Calu3 (cell line): ENCODE data around the gene LSG1. TPM values are rescaled to one million over a fixed set of nuclear protein-coding genes. Genes with fewer than 3 reads are reported as not detected.

Source experiments
- BruUV-seq: library from RNA; stranded (reverse); fragments of 400-500 nt; replicated peaks from 2 replicates; lab custom pipeline; 2021; lab: Mats Ljungman, UMichigan
- CTCF ChIA-PET: fragments of 300-600 bp; sonication (Branson Sonifier 250); formaldehyde crosslinking; loops from one replicate; lab custom pipeline; 2022; ENCODE audit warnings: antibody characterized with exemption; lab: Charles Lee
- DNase-seq: peaks from one replicate; pipeline ENCODE4 v3.0.0; 2022
- H3K27ac Mint-ChIP-seq: one replicate; pipeline ENCODE4 v1.8.0; 2022; ENCODE audit warnings: mixed read lengths; ENCODE audit not compliant: unreplicated experiment
- H3K27me3 Mint-ChIP-seq: one replicate; pipeline ENCODE4 v1.8.0; 2022; ENCODE audit warnings: mixed read lengths; ENCODE audit not compliant: unreplicated experiment
- H3K36me3 Mint-ChIP-seq: one replicate; pipeline ENCODE4 v1.8.0; 2022; ENCODE audit warnings: mild to moderate bottlenecking, moderate library complexity, mixed read lengths; ENCODE audit not compliant: insufficient read depth, unreplicated experiment
- H3K4me1 Mint-ChIP-seq: one replicate; pipeline ENCODE4 v1.8.0; 2022; ENCODE audit warnings: mild to moderate bottlenecking, low read depth, mixed read lengths; ENCODE audit not compliant: unreplicated experiment
- H3K4me3 Mint-ChIP-seq: one replicate; pipeline ENCODE4 v1.8.0; 2022; ENCODE audit warnings: mild to moderate bottlenecking, low read depth, moderate library complexity, mixed read lengths; ENCODE audit not compliant: unreplicated experiment
- H3K9me3 Mint-ChIP-seq: one replicate; pipeline ENCODE4 v1.8.0; 2022; ENCODE audit warnings: low read depth, mixed read lengths; ENCODE audit not compliant: unreplicated experiment
- CTCF ChIP-seq: fragments of 200-600 bp; IDR thresholded peaks from one replicate; pipeline ENCODE4 v1.8.0; 2022; ENCODE audit warnings: antibody characterized with exemption; ENCODE audit not compliant: unreplicated experiment
- intact Hi-C: fragments of 100-400 bp; cut with micrococcal nuclease; formaldehyde crosslinking; loops from one replicate; pipeline ENCODE4 v1.10.0; 2022; ENCODE audit not compliant: unreplicated experiment
- total RNA-seq: library from RNA; stranded (reverse); gene quantifications from 2 replicates; pipeline ENCODE4 v1.2.3, GENCODE V29; 2022

Gene LSG1
- total RNA-seq, 1 experiment from 2014 or later = 86.3 TPM

DNA sequence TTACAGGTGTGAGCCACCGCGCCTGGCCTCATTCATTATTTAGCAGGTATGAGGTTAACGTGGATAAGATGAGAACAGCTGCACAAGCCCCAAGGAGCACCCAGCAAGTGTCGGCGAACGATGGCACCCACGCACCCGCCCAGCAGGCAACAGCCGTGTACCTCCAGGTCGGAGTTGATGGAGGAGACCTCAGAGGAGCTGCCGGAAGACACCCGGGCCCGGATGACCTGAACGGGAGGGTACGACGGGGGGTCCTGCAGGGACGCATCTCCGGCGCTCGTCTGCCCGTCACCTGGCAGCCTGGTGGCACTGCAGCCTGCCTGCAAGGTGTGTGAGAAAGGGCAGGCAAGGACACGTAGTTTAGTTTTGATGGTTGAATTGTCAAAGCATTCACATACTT lies 67.9 kb downstream of the LSG1 start:
- Mint-ChIP-seq H3K4me1 (no peaks in the 10 kb centered on the region), H3K27me3 (no peaks in the 10 kb centered on the region), H3K9me3 (no peaks in the 10 kb centered on the region), H3K27ac (no peak overlapping the region), H3K36me3 (peaks cover 20% of the 10 kb centered on the region), H3K4me3 (no peak overlapping the region)
- TF ChIP-seq CTCF = no peak
- CTCF ChIA-PET = interaction anchor here (0.9 to 1.2 kb wide), 4 partner anchors 11 to 342 kb away, joined by 3 to 4 read pairs (median 3); no protein-coding TSS in a partner anchor
- no peak for DNase-seq
- BruUV-seq = no TSS peak
- intact Hi-C loops = no loop called here

GRCh38 chr3:194602669-194603171 lies 69.3 kb downstream of the LSG1 start:
- TF ChIP-seq CTCF = no peak
- CTCF ChIA-PET = interaction anchor here (0.6 to 0.9 kb wide), 4 partner anchors 8 to 578 kb away, joined by 3 to 4 read pairs (median 3); no protein-coding TSS in a partner anchor
- intact Hi-C loops = no loop called here
- no peaks in the 10 kb centered on the region for H3K9me3 Mint-ChIP-seq
- peaks cover 20% of the 10 kb centered on the region for H3K36me3 Mint-ChIP-seq
- H3K27me3 Mint-ChIP-seq = no peaks in the 10 kb centered on the region
- no peaks in the 10 kb centered on the region for H3K4me1 Mint-ChIP-seq
- no TSS peak for BruUV-seq
- no peak overlapping the region for H3K27ac Mint-ChIP-seq
- DNase-seq = no peak
- H3K4me3 Mint-ChIP-seq = no peak overlapping the region

DNA sequence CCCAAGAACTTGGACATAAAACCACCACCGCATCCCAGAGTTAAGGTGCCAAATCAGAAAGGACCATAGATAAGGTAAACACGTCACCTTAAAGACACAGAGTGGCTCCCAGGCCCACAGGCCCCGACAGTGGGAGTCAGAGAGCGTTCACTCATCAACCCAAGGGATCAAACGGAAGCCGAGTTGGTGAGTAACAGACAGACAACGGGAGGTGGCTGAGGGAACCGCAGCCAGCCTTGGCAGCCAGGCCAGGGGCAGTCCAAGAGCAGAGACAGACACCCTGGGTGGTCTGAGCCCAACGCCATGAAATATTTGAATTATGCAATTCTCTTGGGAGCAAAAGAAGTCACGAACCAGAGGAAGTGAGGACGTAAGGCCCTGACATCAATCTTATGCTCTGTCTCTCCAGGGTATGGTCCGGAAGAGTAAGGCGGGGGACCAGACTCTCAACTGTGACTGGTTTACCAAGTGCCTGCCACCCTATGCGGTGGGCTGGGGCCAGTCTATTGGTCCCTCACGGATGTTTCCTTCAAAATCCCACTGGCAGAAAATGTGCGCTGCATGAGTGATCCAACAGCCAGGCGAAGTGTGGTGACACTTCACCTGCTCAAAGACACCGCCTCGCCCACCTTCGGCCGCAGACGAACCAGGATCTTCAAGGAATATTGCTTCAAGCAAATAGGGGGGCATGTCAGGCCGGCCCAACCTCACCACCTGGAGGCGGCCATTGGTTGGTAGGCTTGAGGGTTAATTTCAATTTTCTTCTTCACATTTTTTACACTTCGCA lies 73.0 kb downstream of the LSG1 start:
- no peak for DNase-seq
- intact Hi-C loops = no loop called here
- Mint-ChIP-seq H3K4me3 (no peak overlapping the region), H3K27ac (no peak overlapping the region), H3K36me3 (peaks cover 18% of the 10 kb centered on the region), H3K9me3 (no peaks in the 10 kb centered on the region), H3K4me1 (peaks cover 7% of the 10 kb centered on the region), H3K27me3 (no peaks in the 10 kb centered on the region)
- BruUV-seq = no TSS peak
- TF ChIP-seq CTCF = no peak
- CTCF ChIA-PET = no interaction called here

GRCh38 chr3:194596906-194597305 lies 75.1 kb downstream of the LSG1 start:
- CTCF ChIA-PET = no interaction called here
- intact Hi-C loops = no loop called here
- no peak overlapping the region for H3K4me3 Mint-ChIP-seq
- no peak overlapping the region for H3K27ac Mint-ChIP-seq
- no peak for DNase-seq
- peaks cover 26% of the 10 kb centered on the region for H3K4me1 Mint-ChIP-seq
- H3K27me3 Mint-ChIP-seq = no peaks in the 10 kb centered on the region
- no peak for TF ChIP-seq CTCF
- no TSS peak for BruUV-seq
- peaks cover 9% of the 10 kb centered on the region for H3K36me3 Mint-ChIP-seq
- no peaks in the 10 kb centered on the region for H3K9me3 Mint-ChIP-seq
